Thyroid gland (tissue), 4 donors: ENCODE results near the gene FAM98A.

ENCODE experiments used
- CTCF ChIP-seq, 6 experiments: fragments of 200-600 bp in 3 of 6; fragments of 450-650 bp in 3 of 6; sonication (generic) in 3 of 6; IDR thresholded peaks; one replicate each; pipeline ENCODE4 v1.5.1; 2016 to 2019; ENCODE audit warnings: antibody characterized with exemption in 6 of 6, mild to moderate bottlenecking in 2 of 6, inconsistent platforms in 1 of 6, moderate library complexity in 1 of 6
- POLR2A ChIP-seq, 2 donors: fragments of 450-650 bp; IDR thresholded peaks; one replicate each; pipeline ENCODE4 v1.6.1; 2017; ENCODE audit warnings: antibody characterized with exemption in 2 of 2, mild to moderate bottlenecking in 2 of 2, moderate library complexity in 1 of 2

- TF ChIP-seq CTCF (IDR thresholded peaks at IDR 0.05) (peak in 2 of 6 experiments; percentile 2 to 6), POLR2A (IDR thresholded peaks at IDR 0.05) (peak in 1 of 2 donors; percentile 81)
These were observed at the start of gene FAM98A for GRCh38 chr2:33599175-33599942.
